CD1c-positive myeloid dendritic cell (primary cell): Measurements from ENCODE around the gene ERBB2.
A peak's percentile ranks its signal among the peaks of the same experiment; 100 is the strongest.

ENCODE experiments used
- DNase-seq: peaks from one replicate; pipeline ENCODE4 v3.0.0-alpha.2; 2016; ENCODE audit errors: extremely low spot score

Gene ERBB2

DNA sequence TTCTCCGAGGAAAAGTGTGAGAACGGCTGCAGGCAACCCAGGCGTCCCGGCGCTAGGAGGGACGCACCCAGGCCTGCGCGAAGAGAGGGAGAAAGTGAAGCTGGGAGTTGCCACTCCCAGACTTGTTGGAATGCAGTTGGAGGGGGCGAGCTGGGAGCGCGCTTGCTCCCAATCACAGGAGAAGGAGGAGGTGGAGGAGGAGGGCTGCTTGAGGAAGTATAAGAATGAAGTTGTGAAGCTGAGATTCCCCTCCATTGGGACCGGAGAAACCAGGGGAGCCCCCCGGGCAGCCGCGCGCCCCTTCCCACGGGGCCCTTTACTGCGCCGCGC lies at the start of gene ERBB2:
Gene ERBB2 (plus strand): TSS at position 247 of the 330 bp plus-strand sequence. CDS start 175 bp downstream, outside the sequence.
- no peak for DNase-seq

DNA sequence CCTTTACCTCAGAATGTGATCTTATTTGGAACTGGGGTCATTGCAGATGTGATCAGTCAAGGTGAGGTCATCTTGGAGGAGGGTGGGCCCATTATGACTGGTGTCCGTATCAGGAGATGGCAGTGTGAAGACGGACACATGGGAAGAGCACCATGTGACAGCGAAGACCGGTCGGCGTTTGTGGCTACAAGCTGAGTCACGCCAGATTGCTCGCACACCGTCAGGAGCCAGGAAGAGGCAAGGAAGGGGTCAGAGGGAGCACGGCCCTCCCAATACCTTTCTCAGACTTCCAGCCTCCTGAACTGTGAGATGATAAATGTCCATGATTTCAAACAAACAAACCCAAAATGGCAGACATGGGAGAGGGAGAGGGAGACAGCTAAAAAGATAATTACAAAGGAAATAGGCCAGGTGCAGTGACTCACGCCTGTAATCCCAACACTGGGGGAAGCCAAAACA lies 49.7 kb upstream of the ERBB2 start:
- DNase-seq, result no peak

DNA sequence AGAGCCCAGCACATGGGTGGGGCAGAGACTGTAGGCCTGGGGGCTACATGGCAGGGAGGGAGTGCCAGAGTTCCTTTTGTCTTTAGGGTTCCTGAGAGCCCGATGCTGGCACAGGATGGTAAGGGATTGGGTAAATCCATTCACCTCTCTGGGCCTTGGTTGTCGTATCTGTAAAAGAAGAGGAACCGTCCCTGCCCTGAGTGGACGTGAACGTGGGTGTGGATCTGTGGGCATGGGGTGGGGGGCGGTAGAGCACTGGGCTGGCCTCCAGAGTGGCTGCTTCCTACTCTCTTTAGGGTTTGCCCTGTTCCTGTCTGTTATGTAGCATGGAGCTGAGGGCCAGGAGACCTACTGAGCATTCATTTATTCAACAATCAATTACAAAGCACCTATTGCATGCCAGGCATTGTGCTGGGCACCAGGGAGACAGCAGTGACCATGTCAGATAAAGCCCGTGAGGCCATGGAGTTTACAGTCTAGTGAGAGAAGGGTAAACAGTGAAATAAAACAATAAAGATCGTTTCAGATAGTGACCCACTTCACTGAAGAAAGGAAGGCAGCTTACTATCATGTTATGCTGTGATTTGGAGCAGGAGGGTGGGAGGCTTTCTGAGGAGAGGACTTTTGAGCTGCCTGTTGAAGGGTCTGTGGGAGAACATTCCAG lies 47.8 kb upstream of the ERBB2 start:
- peak; percentile 64 for DNase-seq

DNA sequence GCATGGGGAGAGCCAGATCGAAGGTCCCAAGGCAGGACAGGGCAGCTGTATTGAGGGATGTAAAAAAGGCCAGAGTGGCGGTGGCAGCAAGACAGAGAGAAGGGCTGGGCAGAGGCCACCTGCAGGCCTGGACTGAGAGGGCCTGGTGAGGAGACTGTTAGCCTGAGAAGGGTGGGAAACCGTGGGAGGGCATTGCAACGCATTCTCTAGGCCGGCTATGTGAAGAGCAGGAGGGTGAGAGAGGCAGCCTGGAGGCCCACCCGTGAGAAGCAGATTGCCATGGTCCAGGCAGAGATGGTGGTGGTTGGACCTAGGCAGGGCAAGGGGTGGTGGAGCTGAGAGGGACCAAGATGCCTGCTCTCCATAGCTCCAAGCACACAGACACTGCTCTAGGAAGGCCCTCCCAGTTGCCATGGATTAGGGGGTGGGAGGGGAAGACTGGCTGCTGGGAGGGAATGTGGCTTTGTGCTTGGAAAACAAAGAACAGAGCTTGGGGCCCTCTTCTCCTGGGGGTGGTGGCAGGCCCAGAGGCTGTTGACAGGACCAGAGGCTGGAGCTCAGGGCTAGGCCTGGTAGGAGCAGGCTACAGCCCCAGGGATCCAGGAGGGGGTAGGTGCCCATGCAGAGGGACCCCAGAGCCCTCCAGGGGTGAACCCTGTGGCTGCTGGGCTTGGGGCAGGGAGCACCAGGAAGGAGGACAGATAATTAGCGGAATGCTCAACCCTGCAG lies 47.1 kb upstream of the ERBB2 start:
- DNase-seq, result no peak

DNA sequence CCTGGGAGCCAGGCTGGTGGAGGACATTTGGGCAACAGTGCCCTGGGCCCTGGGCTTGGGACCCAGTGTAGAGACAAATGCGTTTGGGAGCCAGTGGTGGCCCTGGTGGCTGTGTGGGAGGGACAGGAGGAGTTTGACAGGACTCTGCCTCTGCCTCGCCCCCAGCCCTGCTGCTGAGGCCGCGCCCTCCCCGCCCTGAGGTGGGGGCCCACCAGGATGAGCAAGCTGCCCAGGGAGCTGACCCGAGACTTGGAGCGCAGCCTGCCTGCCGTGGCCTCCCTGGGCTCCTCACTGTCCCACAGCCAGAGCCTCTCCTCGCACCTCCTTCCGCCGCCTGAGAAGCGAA lies 46.6 kb upstream of the ERBB2 start:
- no peak for DNase-seq

DNA sequence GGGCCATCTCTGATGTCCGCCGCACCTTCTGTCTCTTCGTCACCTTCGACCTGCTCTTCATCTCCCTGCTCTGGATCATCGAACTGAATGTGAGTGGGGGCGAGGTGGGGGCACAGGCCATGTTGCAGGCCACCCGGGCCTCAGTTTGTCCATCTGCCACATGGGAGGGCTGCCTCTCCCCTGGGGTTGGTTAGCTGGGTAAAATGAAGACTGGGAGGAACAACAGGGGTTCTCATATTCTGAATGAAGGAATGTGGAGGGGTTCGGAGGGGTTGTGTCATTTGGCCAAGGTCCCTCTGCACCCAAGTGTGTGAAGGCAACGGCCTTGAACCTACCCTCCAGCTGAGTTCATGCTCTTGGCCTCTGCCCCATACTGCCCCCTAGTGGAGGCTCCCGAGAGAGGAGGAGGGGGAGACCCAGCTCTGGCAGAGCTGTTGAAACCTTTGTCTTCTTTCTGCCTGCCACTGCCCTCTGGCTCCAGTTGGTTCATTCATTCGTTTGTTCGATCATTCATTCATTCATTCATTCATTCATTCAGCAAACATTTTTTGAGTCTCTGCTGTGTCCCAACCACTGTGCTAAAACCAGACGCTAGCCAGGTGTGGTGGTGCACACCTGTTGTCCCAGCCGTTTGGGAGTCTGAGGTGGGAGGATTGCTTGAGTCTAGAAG lies 46.1 kb upstream of the ERBB2 start:
- peak; percentile 77 for DNase-seq

DNA sequence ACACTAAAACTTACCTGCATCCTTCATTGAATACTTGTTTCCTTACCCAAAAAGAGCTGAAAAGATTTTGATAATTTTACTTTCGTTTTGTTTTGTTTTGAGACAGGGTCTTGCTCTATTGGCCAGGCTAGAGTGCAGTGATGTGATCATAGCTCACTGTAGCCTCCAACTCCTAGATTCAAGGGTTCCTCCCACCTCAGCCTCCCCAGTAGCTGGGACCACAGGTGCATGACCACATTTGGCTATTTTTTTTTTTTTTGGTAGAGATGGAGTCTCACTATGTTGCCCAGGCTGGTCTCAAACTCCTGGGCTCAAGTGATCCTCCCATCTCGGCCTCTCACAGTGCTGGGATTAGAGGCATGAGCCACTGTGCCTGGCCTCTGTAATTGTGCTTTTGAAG lies 44.8 kb upstream of the ERBB2 start:
- DNase-seq, result no peak

DNA sequence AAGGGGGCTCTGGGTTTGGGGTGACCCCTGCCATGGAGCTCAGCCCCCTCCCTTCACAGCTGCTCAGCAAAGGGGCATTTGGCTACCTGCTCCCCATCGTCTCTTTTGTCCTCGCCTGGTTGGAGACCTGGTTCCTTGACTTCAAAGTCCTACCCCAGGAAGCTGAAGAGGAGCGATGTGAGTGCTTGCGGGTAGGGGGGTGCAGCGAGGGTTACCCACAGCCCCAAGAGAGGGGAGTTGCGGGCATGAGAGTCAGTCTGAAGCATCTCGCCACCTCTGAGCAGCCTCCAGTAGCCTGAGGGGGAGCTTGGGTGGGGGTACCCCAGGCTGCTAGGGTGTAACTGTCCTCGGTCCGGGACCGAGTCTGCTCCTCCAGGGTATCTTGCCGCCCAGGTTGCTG lies 41.5 kb upstream of the ERBB2 start:
- DNase-seq, result no peak

DNA sequence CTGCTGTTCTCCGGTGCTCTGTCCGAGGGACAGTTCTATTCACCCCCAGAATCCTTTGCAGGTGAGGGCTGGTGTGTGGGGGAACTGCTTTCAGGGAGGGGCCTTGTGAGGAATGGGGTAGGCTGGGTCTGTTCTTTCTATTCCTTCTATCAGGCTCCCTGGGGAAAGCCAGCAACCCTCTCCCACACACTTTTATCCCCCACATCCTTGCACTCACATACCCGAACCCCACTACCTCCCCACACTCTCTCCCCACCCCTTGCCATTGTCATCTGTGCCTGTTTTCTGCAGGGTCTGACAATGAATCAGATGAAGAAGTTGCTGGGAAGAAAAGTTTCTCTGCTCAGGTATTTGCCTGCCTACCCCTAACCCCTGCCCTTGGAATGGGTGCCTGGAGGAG lies 41.1 kb upstream of the ERBB2 start:
- DNase-seq, result no peak

DNA sequence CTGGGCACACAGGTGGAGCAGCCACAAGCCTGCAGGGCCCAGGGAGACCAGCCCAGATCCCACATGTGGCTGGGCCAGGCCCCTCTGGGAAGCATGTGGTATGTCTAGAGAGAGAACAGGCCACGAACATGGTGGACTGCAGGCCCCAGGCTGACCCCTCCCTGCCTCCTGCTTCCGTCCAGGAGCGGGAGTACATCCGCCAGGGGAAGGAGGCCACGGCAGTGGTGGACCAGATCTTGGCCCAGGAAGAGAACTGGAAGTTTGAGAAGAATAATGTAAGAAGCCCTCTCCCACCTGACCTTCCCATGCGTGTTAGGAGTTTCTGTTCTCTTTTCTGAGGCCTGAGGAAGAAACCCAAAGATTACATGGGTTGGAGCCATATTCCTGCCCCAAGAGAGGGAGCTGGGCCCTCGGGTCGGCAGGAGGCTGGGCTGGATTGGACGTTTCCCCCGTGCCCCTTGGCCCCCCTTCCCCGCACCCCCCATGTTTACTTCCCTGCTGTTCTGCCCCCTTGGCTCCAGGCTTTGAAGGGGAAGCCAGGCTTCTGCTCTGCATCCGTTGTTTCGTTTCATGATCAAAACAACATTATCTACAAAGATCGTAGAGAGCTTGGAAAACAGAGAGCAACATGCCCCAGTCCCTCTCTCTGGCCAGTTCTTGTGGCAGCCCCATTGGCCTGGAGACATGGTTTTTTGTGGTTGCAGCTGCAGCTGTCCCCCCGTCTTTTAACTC lies 40.4 kb upstream of the ERBB2 start:
- peak; percentile 76 for DNase-seq

DNA sequence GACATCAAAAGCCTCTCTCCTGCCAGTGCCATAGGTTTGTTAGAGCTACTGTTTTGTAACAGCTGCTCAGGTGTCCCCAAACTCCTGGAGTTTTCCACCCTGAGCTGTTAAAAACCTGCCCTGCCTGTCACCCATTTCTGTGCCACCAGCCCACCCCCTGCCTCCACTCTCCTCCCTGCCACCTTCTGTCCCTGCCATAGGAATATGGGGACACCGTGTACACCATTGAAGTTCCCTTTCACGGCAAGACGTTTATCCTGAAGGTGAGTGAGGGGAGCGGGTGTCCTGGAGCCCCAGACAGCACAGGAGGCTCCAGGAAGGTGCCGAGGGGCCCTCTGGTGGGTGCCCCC lies 39.9 kb upstream of the ERBB2 start:
- DNase-seq, result no peak

DNA sequence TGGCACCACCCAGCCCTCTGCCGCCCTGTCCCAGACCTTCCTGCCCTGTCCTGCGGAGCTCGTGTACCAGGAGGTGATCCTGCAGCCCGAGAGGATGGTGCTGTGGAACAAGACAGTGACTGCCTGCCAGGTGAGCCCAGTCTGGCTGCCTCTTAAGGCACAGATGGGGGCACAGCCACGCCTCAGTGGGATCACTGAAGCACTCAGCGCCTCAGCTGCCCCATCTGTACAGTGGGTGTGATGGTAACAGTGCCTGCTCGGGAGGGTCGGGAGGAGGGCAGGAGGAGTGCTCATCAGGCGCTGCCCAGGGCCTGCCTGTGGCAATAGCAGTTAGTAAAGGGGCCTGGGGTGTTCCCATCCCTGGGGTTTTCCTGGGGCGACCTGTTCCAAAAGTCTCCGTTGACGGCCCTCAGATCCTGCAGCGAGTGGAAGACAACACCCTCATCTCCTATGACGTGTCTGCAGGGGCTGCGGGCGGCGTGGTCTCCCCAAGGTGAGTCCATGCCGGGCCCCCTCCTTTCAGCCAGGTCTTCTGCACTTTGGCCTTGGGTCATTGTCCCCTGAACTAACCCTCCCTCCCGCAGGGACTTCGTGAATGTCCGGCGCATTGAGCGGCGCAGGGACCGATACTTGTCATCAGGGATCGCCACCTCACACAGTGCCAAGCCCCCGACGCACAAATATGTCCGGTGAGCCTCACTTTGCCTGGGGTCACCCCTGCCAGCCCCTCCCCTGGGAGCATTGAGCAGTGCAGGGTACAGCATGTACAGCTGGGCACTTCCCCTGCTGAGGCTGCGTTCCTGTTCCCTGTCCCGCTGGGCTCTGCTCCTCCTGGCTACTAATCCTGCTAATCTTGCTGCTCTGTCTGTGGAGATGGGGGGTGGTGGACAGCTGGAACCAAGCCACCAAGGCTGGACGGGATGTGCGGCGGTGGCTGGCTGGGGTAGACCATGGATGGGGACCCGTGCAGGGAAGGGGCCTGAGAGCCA lies 39.2 kb upstream of the ERBB2 start:
- no peak for DNase-seq

DNA sequence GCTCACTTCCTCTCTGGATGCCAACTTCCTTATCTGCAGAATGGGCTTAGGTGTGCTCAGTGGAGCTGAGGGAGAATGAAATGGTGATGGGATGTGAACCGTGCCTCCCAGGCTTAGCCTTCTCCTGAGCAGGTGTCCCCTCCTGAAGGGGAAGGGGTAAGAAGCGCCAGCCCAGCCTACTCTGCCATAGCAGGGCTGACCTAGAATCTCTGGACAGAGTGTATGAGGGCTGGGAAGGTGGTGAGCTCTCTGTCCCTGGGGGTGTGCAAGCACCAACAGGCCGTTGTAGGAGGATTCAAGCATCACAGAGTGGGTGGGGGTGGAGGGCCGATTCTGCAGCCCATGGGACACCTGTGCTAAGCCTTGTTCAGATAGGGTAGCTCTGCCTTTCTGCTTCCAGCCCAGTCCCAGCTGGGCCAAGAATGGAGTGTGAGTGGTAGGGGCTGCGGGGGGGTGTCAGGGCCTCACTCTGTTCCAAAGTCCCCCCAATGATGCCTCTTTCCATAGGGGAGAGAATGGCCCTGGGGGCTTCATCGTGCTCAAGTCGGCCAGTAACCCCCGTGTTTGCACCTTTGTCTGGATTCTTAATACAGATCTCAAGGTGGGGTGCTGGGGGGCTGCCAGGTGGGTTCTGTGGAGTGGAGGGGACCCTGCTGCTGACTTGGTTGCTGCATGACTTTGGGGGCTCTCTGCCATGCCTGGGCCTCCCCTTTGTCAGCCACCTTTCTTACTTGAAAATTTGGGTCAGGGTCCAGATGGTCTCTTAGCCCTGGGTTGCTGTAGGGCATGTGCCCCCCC lies 37.9 kb upstream of the ERBB2 start:
- no peak for DNase-seq

DNA sequence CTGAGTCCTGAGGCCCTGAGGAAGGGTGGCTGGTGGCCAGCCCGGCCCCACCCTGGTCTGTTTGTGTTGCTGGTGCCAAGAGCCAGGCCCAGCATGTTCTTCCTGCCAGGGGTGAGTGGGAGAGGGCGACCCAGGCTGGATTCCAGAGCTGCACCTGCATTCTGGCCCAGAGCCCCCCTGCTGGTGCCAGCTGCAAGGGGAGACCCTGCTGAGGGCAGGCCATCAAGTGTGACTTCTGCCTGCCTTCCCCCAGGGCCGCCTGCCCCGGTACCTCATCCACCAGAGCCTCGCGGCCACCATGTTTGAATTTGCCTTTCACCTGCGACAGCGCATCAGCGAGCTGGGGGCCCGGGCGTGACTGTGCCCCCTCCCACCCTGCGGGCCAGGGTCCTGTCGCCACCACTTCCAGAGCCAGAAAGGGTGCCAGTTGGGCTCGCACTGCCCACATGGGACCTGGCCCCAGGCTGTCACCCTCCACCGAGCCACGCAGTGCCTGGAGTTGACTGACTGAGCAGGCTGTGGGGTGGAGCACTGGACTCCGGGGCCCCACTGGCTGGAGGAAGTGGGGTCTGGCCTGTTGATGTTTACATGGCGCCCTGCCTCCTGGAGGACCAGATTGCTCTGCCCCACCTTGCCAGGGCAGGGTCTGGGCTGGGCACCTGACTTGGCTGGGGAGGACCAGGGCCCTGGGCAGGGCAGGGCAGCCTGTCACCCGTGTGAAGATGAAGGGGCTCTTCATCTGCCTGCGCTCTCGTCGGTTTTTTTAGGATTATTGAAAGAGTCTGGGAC lies 37.1 kb upstream of the ERBB2 start:
- no peak for DNase-seq

DNA sequence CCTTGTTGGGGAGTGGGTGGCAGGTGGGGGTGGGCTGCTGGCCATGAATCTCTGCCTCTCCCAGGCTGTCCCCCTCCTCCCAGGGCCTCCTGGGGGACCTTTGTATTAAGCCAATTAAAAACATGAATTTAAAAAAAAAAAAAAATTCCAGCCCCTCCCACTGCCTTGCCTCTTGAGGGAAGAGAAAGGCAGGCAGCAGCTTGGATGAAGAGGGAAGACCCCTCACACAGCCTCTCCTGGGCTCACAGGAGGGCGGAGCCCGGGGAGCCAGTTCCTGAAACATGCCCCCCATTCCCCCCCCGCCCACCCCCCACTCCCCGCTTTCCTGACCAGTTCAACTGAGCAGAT lies 36.5 kb upstream of the ERBB2 start:
- no peak for DNase-seq

DNA sequence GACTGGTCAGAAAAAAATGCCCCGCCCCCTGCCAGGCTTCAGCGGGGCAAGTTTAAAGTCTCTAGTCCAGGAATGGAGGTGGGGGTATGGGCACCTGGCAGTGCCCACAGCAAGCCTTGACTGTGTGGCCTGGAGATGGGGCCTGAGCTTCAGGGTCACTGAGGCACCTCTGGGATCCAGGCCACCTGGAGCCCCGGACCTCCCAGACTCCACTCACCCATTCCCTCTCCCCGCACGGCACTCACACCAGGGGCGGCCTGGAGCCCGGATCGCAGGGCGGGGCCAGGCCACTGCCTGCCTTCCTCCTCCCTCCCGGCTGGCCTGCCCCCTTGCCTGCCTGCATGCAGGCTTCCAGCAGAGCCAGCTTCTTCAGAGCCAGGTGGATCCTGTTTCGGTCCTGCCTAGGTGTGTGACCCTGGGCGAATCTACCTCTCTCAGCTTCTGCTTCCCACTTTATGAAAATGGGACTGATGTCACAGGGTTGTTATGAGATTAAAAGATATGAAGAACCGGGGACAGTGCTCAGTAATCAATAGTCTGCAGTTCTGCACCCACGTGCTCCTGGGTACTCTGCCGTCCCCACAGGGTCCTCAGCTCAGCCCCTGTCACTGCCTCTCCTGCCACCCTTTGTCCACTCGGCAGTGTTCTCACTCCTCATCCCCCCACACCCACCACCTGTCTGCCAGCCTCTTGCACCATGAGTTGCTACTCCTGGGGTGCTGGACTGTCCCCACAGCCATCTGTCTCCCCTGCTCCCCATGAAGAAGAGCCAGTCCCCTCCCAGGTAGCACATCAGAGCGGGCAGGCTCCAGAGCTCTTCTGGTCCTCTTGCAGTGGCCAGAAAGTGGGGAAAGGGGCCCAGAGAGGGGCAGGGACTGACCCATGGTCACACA lies 35.9 kb upstream of the ERBB2 start:
- no peak for DNase-seq

DNA sequence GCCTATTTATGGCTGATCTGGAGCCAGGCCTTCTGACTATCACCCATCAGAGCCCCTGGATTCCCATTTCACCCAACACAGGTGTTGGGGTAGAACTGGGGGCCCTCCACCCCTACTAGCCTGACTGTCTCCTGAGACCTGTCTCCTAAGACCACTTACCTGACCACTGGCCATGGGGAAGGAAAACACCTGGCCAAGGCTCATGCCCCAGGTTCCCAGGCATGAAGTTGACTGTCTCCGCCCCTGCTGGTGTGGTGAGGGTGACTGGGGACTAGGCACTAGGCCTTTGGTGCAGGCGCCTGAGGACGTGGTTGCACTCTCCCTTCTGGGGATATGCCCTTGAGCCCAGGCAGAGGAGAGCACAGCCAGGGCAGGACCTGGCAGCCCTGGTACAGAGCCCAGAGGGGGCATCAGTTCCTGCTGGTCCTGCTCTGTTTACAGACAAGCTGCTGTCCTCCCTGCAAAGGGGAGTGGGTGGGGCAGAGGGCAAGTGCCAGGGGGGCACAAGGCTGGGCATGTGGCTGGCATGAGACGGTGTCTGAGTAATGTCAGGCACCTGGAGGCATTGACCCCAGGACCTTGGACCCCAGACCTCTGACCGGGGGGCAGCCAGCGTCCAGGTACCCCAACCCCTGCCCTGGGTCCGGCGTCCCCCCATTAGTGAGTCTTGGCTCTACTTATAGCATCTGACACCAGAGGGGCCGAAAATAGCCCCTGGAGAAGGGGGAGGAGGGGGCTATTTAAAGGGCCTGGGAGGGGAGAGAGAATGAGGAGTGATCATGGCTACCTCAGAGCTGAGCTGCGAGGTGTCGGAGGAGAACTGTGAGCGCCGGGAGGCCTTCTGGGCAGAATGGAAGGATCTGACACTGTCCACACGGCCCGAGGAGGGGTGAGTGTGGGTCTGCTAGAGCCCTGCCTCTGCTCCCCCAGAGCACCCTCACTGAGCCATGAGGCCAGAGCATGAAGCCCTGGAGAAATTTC lies 35.0 kb upstream of the ERBB2 start, which contains the start of gene TCAP:
Gene TCAP (plus strand): TSS at position 769 of the 981 bp plus-strand sequence. CDS start 11 bp downstream, at position 780.
- DNase-seq, result no peak
